NK-92 treated with Interleukin-12 subunit alpha and Interleukin-12 subunit beta, amount 100 ng/mL, for 24 hours (cell line): ENCODE results near the gene JPH2.
"Not testable (repeated sequence)": the region's sequence is repeated elsewhere in the genome, so short reads cannot be mapped to it uniquely, and the experiment has no call there.

ENCODE experiments used
- DNase-seq: peaks from one replicate; lab custom pipeline; 2025; lab: John Stamatoyannopoulos, UW

Gene JPH2

GRCh38 chr20:44187054-44187771, at the start of gene JPH2:
JPH2 (minus strand) TSS chr20:44187188; CDS start chr20:44186705, 483 bp downstream.
- no peak for DNase-seq

GRCh38 chr20:44235702-44236101, 48.7 kb upstream of the JPH2 start:
- DNase-seq = no peak

- DNase-seq = no peak
These were observed 47.8 kb upstream of the JPH2 start for GRCh38 chr20:44234566-44235317.

GRCh38 chr20:44233436-44234016, 46.5 kb upstream of the JPH2 start:
- no peak for DNase-seq

- DNase-seq = not testable (repeated sequence)
These were observed 45.5 kb upstream of the JPH2 start for GRCh38 chr20:44232469-44232856.

GRCh38 chr20:44231713-44232468, 44.9 kb upstream of the JPH2 start:
- no peak for DNase-seq

- no peak for DNase-seq
These were observed 44.2 kb upstream of the JPH2 start for GRCh38 chr20:44231193-44231592.

GRCh38 chr20:44228465-44229258, 41.7 kb upstream of the JPH2 start:
- DNase-seq = no peak

- no peak for DNase-seq
These were observed 37.6 kb upstream of the JPH2 start for GRCh38 chr20:44224637-44225036.

GRCh38 chr20:44223721-44224120, 36.7 kb upstream of the JPH2 start:
- no peak for DNase-seq

GRCh38 chr20:44222633-44223368, 35.8 kb upstream of the JPH2 start:
- no peak for DNase-seq

GRCh38 chr20:44222027-44222426, 35.0 kb upstream of the JPH2 start:
- DNase-seq = no peak

- DNase-seq = no peak
These were observed 34.5 kb upstream of the JPH2 start for GRCh38 chr20:44221368-44221954.

GRCh38 chr20:44219791-44220190, 32.8 kb upstream of the JPH2 start:
- no peak for DNase-seq

- no peak for DNase-seq
These were observed 32.3 kb upstream of the JPH2 start for GRCh38 chr20:44219170-44219730.

- no peak for DNase-seq
These were observed 31.5 kb upstream of the JPH2 start for GRCh38 chr20:44218446-44218845.

- DNase-seq = peak; percentile 30
These were observed 30.5 kb upstream of the JPH2 start for GRCh38 chr20:44217342-44218092.

GRCh38 chr20:44215125-44215524, 28.1 kb upstream of the JPH2 start:
- peak; percentile 34 for DNase-seq

- DNase-seq = no peak
These were observed 25.8 kb upstream of the JPH2 start for GRCh38 chr20:44212792-44213191.
